TTC549 (cell line): ENCODE measurements around the gene IFNK.

Source experiments
- FAIRE-seq: peaks from 2 replicates; lab custom pipeline; 2012; peaks lifted over from hg19 to GRCh38; lab: Jason Lieb, UNC

Gene IFNK

DNA sequence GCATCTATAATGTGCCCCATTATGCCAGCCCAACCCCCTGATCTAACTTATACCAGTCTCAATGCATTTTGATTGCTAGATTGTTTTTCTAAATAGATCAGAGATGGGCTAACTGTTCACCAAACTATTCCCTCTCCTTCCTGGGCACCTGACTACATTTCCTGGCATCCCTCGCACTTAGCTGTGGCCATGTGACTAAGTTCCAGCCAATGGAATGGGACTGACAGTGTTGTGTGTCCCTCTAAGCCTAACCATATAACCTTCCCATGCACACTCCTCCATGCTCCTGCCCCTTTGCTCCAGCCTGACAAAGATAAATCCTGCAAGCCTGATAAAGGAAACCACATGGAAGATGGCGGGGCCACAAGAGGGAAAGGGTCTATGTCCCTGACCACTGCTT, 12.3 kb upstream of the IFNK start:
- no peak for FAIRE-seq

DNA sequence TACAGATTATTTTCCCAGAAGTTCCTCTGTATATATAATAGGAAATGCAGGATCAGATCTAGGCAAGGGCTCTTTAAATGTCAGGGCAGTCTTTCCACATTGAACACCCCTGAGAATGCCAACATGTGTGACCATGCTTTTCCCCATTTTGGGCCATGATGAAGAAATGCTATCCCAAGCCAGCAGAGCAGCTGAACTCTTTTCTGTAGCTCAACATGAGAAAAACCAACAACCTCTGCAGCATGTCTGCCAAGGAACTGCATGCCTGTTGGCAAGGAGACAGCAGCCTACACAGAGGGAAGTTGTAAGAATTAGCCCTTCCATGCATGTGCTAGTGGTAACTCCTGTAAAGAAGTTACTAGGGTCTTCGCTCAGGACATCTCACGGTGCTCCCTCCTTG, 9.5 kb upstream of the IFNK start:
- no peak for FAIRE-seq

DNA sequence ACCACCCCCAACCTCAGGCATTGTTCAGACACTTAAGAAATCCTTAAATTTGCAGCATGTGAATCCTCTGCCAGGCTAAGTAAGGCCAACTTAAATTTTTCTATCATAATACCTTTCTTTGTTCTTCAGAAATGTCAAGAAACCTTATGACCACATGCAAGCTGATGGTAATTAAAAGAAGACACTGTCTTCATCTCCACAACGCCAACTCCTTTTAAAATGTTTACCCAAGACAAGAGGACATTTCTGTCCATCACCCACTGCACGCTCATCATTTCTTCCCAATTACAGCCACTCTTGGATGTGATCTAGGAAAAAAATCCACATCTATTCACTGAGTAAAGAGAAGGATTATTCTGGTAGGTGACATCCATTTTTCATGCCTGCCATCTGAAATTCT, 6.1 kb upstream of the IFNK start:
- no peak for FAIRE-seq

DNA sequence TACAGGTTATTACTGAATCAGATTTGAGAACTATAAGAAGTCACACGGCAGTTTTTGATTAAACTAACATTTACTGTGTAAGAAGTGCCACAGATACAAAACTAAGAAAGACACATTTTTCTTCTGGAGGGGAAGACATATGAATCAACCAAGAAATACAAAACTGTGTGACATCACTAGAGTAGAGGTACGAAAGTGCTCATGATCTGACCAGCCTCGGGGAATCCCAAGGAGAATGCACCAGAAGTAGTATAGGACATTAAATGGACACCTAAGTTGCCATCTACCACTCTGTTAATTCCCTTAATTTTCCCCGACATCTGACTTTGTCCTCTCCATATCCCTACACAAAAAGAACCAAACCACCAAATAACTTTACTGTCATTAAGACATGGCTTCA, 5.3 kb upstream of the IFNK start:
- FAIRE-seq = no peak

DNA sequence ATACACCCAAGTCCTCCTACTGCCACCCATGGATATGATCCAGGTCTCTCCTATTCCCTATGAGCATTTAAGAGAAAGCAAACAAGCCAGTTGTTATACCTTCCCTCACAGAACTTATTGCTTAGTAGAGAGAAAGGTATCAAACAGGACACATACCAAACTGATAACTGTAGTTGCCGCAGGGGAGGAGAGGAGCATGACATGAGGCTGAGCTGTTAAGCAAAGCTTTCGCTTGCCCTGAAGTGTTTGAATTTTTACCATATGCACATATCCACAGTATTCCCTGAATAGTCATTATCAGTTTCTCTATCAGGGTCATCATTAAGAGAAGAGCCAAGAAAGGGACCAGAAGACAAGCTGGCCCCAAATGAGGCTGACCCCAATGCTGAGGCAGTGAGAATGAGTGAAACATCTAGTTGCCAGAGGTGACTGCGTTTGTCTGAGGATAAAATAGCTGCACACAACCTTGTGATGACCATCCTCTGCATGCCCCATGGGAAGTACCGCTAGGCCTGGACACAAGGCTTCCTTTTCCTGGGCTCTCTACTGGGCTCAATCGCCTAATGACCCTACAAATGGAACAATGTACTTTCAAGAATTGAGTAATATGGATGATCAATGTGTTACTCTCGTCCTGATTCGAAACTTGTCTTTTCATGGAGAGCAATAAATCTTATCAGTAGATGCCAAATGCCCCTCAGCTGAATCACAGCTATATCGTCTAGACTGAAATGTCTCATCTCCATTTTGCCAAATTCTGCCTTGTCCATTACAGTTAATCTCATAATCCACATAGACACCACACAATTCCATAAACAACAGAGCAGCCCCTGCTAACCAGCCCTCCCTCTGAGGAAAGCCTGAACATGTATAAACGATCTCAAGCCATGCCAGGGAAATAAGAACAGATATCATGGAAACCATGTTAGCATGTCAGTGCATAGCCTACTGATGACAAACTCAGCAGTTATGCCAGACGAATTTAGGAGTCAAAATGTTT, 4.3 kb upstream of the IFNK start:
- no peak for FAIRE-seq

DNA sequence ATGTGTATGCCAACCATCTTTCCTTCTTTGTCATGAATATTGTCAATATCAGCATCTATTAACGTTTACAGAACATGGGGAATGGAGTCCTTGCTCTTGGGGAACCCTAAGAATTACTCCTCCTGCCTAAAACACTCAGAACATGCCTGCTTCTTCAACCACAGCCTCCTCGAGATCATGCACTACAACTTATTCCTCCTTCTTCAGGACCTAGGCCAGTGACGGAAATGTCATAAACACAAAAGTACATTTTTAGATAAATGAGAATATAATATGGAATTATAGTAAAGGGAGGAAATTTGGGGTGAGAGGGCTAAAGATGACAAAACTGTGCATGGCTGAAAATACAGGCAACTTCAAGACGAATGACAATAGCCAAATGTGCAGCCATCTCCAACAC, 3.1 kb upstream of the IFNK start:
- FAIRE-seq = no peak

DNA sequence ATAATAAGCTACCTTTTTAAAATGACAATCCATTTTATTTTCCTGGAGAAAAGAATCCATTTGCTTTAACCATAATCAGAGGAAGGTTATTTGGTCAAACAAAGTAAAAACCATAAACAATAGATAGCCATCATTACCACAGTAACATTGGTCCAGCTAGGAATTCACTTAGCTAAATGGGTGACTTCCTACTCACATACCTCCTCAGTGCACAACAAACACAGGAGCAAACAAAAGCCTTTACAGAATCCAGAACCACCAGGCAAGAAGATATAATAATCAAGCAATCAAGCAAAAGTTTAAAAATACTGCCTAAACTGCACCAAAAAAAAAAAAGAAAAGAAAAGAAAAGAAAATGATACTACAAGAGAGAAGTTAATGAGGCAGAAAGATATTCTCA, 949 bp upstream of the IFNK start:
- FAIRE-seq = no peak

DNA sequence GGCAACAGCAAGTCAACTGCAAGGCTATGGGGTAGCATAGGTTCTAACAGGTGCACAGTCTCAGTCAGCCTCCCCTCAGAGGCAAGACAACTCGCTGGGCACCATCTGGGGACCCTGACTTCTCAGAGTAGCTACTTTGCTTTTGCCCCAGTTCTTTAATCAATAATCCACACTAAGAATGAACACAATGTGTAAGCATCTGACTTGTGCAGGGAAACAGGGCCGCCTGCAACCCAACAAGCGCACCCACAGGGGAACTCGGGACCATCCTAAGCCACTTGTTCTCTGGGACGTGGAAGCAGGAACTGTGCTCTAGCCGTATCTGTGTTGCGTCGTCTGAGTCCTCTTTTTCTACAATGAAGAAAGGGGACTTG, 3.6 kb downstream of the IFNK start:
- no peak for FAIRE-seq

DNA sequence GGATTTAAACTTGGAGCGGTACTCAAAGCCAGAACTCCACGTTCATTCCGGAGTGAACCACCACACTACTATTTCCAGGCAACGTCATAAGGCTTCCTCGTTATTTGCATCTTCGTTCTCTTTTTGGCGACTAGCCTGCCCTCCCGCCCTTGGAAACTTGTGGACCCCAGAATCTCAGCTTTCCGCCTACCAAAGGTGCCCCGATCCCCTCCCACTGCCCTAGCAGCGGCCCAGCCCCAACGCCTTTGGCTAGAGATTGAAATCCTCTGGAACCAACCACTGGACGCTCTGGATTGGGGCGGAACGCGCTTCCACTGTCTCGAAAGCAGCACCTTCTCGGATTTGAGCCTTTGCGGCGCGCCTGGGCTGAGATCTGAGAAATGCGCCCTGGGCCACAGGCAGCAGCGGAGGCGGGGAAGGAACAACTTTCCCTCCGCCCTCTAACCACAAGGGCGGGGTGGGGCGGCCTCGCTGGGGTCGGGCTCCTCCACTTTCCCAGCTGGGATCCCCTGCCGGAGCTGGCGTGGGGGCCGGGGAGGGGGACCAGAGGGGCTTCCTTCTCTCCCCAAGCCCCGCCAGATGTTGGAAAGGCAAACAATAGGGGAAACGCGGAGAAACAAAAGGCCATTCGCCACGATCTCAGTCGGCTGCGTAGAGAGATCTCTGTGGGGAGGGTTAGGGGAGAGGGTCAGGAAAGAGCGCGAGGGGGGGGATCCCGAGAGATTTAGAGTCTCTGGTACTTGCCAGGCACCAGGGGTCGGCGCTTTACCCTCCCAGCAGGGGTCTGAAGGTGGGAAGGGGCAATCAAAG, 4.2 kb downstream of the IFNK start:
- FAIRE-seq = no peak

DNA sequence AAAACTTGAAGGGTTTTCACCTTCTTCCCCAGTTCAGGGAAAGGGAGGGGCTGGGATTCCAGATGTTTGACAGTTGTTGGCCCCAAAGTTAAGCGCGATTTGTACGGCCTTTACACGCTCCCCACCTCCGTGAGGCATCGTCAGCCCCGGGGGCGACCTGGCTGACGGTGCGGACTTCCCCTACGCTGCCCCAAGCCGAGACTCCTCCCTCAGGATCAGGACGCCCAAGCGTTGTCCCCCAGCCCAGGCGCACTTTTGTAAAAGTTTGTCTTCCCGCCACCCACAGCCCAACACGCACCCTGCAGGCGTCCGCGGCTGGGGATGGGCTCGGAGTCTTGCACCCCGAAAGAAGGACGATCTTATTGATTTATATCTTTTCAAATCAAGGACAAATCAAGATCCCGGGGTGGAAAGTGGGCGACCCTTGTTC, 4.8 kb downstream of the IFNK start:
- no peak for FAIRE-seq

DNA sequence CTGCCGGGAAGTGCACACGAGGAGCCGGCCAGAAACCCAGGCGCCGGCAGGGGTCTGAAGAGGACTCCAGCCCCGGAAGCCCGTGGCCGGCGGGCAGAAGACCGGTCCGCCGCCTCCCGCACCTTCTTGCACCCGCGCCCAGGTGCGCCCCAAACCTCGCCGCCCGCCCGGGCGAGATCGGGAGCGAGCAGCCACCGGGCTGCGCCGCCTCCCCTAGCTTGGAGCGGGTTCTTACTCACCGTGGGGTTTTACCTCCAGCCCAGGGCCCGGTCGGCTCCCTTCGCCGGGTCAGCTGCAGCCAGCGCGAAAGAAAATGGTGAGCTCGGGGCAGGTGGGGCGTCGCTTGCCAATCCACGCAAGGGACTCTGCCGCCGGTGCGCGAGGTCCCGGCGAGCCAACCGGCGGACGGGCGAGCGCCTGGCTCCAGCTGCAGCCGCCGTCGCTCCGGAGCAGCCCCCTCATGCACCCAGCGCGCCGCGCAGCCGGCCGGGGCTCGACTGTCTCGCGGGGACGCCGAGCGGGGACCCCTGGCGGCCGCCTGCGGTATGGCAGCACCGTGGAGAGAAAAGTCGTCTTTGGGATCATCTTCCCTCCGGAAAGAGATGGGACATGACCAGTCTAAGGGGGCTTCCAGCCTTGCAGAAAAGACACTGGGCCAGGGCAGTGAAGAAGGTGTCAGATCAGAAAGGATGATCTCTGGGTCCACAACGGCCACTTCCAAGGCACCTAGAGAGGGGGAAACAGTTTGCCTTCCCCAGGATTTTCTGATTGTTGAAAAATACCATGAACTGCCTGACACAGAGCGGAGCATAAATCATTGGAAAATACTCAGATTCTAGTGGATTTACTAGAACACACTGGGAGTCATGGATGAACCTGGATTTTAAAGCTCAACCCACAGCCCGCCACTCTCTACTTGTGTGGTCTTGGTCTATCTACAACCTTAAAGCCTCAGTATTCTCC, 5.5 kb downstream of the IFNK start, which contains the start of gene MOB3B:
Gene MOB3B (minus strand): TSS at position 499 of the 963 bp plus-strand sequence. CDS start 74,264 bp downstream, outside the sequence.
- FAIRE-seq = no peak

DNA sequence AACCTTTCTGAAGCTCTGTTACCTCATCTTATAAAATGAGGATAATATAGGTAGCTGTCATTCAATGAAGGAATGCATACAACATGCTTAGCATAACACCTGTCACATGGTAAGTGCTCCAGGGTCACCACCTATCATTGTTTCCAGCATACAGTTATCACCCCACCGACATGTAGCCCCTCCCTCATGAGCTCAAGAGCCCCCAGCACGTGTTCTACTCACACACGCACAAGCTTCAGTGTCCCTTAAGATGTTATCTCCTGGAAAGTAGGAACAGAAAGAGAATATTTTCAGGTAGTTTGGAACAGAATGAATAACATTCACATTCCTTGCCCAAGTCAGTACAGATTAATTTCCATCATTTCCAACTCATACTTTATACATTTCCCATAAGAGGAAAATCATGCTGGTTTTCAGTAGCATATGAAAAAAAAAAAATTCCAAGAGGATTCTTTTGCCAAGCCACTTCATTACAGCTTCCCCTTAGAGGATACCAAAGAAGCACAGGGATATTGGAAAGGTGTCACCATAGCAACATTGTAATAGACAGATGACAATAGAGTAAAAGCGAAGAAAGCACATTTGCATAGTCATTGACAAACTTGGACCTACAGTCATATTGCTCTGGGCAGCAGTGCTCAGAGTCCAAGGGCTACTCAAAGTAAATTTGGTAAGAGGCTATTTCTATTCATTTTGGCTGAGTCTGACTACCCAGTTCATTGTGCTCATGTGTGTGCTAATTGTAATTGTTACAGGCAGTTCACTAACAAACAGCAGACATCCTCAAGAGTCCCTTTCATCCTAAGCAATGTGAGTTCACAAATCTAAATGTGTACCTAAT, 7.0 kb downstream of the IFNK start:
- FAIRE-seq = no peak

DNA sequence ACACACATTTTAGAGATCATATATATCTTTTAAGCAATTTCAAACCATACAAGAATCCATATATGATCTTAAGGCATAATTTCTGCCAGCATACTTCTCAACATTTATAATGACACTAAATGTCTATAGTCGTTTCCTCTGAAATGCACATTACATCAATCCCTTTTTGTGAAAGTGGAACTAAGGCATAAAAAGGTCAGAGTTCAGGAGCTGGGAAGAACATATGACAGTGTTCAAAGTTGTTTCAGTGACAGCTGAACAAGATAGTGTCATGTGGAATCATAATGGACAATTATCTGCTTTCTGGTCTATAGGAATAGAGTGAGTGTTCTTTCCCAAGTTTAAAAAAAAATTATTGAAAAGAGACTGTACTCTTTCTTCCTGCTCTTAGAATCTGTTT, 8.0 kb downstream of the IFNK start:
- no peak for FAIRE-seq

DNA sequence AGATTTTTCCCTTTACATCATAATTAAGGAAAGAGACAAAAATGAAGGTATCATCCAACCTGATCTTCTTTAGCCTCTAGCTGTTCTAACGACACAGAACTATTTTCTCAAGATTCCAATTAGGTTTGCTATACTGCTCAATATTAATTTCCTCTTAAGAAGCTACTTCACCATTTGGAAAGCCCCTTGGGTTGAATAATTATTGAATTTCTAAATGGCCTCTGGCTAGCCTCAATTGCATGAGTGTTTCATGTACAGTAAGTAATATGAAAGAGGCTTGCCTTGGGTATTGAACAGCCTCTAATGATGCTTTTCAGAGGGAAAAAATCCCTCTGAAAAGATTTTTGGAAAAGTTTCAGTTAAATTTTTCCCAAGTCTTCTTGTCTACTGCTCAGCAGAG, 9.2 kb downstream of the IFNK start:
- no peak for FAIRE-seq

DNA sequence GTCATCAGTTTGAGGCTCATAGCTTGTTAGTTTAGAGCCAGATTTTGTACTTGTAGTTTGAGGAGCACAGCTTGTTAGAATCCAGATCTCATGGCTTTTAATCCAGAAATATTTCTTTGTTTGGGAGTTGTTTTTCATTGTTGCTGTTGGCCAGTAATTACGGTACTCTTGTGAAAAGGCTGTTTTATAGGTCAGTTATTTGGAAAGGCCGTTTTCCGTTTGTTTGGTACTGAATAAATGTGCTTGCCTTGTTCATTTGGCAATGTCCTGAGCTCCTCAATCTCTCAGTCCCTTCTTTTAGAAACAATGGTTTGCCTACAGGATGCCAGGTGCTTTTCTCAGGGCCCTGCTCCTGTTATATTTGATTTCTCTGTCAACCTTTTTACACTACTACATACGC, 10.0 kb downstream of the IFNK start:
- no peak for FAIRE-seq

DNA sequence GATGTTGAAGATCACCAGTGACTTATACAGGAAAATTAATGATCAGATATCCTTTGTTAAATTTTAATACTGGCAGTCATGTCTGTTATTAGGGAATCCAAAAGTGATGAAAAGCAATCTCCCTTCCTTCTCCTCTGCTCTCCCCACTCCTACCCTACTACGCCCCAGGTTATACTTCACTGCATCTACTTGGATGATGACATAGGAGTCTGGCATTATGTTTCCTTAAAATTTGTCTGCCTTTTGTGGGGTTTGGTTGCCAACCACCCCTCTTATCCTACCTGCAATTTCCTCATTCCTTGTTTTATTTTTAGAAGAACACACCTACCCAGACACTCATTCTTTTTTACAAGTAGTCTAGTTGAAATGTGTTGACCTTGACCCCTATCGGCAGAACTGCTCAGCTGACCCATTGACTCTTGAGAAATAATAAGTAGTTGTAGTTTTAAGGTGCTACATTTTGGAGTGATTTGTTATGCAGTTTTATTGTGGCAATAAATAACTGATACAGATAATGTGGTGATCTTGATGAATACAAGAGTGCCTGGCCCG, 10.6 kb downstream of the IFNK start:
- no peak for FAIRE-seq

DNA sequence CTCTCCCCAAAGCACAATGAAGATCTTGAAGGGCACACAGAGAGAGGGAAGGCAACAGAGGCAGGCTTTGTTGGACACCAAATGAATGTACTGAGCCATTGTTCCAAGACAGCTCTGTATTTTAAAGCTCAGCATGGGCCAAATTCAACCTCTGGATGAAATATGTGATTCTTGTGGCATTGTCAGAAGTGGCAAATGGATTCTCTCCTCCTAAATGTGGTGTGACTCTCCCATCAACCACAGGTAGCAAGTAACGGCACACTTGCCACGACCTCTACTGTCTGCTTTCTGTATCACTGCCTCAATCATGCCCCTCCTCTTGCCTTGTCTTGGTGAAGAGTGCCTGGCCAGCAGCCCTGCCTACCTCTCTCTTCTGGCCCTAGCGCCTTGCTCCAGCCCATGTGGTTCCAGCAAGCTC, 11.6 kb downstream of the IFNK start:
- no peak for FAIRE-seq

DNA sequence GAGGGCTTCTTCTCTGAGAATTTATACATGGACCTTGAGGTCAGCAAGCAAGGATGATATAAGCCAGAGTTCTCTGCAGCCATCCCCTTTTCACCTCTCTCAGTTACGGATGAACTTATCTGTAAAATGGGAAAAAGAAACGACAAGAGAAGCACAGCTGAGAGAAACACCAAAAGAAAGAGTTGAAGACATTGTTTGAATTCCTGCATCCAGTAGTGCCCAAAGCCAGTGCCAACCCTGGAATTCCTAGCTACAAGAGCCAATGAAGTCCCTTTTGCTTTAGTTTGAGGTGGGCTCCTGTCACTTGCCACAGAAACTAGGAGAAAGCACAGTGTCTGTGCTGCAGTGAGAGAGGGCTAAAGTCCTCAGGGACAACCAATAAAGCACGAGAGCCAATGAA, 12.1 kb downstream of the IFNK start:
- no peak for FAIRE-seq

DNA sequence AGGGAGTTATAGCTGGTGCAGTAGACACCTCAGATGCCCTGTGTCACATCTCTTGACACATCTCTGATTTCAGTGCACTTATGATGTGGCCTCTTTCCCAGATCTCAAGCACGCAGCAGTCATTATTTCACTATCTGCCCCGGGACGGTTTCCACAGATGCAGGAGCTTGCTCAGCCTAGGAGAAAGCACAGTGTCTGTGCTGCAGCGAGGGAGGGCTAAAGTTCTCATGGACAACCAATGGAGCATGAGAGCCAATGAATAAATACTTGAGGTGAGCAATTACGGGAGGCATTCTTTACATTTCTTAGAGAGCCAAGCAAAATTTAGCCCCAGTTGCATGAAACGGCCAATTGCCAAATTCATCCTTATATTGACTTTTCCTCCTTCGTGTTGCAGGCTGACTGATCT, 12.9 kb downstream of the IFNK start:
- FAIRE-seq = no peak

DNA sequence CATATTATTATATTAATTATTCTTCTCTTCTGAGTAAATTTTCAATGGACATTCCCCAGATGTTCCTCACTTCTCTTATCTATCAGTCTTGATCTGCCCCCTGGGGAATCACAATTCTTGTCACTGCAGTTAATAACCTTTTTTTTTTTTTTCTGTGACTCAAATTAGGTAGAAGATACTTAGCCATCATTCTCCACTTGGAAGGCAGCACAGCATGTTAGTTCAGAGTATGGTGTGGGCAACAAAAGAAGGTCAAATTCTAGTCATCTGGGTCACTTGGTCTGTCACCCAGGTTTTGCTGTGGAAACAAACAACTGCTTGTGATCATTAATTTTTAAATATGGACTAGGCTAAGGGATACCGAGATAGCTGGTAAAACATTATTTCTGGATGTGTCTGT, 13.7 kb downstream of the IFNK start:
- FAIRE-seq = no peak

DNA sequence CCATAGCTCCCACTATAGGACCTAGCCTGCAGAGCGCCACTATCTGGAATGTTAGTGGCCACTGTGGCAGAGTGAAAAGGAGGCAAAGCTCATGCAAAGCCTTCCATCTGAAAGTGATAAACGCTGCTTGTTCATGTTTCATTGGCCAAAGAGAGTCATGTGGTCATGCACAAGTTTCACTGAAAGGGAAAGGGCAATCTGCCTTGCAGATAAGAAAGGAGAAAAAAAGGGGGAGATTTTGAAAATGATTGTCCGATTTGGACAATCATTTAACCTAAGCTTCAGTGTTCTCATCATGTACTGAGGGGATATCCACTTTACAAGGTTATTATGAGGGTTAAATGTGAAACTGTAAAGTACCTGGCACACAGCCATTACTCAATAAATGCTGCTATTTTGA, 14.6 kb downstream of the IFNK start:
- FAIRE-seq = no peak
